ENCODE data around the gene GJA1.
"Not testable (repeated sequence)": the region's sequence is repeated elsewhere in the genome, so short reads cannot be mapped to it uniquely, and the experiment has no call there.

Gene GJA1

DNA sequence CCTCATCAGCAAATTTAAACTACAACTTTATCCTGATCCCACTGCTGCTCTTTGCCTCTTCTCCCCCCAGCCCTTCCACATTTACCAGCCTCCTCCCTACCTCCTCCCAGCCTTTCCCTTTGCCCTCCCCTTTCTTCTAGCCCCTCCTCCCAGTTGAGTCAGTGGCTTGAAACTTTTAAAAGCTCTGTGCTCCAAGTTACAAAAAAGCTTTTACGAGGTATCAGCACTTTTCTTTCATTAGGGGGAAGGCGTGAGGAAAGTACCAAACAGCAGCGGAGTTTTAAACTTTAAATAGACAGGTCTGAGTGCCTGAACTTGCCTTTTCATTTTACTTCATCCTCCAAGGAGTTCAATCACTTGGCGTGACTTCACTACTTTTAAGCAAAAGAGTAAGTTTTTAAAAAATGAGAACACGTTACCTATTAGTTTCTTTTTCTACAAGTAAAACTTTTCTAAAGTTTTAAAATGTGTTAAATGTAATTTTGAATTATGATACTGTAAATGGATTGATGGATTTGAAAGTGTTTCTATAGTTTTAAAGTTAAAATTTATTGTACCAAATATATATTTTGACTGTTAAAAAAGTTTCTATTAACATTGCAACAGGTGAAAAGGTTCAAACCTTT is at the start of gene GJA1:
Gene GJA1 (plus strand): TSS at position 203 of the 626 bp plus-strand sequence. CDS start 11,202 bp downstream, outside the sequence.
- peak; percentile 15 for DNase-seq

DNA sequence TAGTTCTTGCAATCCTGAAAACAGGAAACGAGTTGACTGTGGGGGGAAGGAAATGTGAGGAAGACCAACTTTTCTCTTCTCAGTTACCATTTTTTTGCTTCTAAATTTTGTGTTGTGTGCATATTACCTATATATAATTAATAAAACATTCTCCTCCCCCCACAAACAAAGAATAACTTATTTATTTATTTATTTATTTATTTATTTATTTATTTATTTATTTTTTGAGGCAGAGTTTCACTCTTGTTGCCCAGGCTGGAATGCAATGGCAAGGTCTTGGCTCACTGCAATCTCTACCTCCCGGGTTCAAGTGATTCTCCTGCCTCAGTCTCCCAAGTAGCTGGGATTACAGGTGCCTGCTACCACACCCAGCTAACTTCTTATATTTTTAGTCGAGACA is 48.9 kb upstream of the GJA1 start:
- not testable (repeated sequence) for DNase-seq

DNA sequence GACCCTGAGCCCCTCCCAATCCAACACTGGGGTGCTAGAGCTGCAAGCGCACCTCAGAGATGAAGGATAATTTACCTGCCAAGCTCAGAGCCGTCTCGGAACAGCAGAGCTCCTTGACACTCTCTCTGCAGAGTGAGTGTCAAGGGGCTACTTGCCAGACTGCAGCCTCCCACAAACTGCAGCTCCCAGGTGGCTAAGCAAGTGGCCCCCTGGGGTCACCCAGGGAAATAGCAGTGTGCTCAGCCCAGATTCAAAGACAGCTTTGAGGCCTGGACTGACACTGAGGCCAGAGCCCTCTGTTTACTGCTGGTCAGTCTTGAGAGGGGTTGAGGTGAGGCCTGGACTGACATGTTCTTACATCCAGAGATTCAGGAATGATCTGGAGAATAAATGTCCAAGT is 46.0 kb upstream of the GJA1 start:
- no peak for DNase-seq

DNA sequence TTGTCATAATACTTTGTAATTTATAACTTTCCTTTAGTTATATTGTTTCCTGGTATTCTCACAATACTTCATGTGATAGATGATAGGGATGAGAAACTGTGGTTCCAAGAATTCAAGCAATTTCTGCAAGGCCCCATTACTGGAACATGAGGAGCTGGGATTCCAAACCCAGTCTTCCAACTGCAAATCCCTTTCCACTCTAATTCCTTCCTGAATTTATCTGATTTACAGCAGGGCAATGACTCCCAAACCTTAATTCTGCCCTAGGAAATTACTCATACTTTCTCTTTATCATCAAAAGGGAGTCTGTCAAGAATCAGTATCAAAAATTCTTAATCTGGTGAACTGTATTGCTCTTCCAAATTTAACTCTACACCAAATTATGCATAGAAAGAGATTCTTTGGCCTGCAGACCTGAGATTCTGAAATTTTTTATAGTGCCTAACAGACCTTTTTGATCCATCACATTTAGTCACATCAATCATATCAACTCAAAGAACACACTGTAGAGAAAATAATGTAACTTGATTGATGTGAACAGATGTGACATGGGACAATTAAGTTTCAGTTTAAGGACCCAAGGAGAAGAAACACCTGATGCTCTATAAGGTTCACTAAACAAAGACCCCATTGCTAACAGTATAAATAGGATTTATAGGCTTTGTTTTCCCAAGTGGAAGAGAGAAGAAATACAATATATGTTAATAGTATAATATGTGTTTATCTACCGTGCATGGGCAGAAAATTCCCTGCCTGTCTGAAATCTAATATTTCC is 41.5 kb upstream of the GJA1 start:
- DNase-seq, result no peak

DNA sequence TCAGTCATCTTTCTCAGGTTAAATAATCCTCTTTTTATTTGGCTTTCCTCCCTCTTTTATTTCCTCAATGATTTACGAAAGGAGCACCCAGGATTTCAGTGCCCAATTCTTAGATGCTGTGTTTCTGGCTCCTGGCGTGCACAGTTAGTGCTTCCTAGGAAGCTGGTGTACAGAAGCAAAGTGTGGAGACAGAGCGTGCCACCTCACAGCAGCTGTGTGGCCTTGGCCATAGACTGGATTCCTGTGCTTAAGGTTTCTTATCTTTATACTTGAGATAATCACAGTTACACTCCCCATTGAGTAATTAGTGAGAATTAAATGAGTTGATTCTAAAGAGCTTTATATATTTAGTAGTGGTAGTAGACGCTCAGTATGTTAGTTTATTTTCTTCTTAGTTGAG is 39.7 kb upstream of the GJA1 start:
- no peak for DNase-seq

DNA sequence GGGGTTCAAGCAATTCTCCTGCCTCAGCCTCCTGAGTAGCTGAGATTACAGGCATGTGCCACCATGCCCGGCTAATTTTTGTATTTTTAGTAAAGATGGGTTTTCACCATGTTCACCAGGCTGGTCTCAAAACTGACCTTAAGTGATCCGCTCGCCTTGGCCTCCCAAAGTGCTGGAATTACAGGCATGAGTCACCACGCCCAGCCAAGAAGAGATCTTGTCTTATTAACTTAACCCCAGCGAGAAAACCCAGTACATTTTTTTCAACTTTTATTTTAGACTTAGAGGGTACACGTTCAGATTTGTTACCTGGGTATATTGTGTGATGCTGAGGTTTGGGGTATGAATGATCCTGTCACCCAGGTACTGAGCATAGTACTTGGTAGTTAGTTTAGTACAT is 38.3 kb upstream of the GJA1 start:
- DNase-seq, result not testable (repeated sequence)

DNA sequence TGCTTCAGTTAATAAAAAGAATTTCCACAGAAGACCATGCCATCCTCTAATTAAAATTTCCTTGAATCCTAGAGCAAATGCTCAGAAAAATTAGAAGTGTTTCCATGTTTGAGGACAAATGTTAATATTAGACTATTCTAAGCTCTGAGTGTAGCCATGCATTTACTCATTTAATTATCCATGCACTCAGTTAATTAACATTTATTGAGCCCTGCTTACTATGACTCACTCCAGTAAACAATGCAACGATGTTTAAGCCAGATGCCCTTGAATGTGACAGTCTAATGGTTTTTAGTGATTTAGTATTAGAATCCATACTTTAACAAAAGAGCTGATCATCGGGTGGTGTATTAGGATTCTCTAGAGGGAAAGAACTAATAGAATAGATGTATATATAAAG is 37.3 kb upstream of the GJA1 start:
- DNase-seq, result no peak

DNA sequence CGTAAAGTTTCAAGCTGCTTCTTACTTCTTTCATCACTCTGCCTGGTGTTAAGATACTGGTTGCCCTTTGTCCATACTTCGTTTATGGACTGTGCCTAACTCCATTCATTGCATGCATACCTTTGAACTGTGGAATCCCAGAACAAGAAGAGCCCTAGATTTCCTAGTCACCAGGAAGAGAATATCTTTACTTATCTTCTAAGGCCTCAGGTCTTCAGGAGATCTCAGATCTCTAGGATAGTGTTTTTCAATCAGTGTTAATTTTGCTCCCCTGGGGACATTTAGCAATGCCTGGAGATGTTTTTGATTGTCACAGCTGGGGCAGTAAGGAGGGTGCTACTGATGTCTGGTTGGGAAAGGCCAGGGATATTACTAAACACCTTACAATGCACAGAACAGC is 35.5 kb upstream of the GJA1 start:
- no peak for DNase-seq

DNA sequence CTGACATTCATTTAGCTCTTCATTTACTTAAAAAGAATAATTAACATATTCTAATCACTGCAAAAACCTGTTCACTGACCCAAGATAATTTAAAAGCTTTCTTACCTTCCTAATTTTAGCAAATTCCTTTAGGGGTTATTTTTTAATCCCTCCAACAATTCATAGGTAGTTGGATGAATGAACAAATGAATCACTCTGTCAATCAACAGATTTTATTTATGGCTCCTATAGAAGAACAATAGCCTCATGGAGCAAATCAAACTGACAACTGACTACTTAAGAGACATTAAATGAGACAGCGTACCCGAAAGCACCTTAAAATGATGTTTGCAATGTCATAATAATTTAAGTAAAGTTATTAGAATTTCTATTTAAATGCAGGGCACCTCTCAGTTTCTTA is 31.5 kb upstream of the GJA1 start:
- no peak for DNase-seq

DNA sequence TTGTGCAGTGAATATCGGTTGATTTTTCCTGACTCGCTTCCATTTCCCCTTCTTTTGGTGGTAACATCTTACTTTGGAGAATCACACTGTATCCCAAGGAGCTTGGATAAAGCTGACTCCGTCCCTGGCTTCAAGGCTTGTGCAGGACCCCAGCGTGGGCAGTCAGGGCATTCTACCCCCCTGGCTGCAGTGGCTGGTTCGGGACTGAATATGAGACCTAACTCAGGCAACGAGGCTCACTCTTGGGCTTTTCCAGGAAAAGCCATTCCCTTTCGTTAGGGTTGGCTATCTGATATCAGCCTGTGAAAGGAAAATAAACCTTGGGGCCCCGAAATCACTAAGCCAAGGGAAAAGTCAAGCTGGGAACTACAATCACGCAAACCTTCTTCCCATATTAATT is 30.1 kb upstream of the GJA1 start:
- no peak for DNase-seq

DNA sequence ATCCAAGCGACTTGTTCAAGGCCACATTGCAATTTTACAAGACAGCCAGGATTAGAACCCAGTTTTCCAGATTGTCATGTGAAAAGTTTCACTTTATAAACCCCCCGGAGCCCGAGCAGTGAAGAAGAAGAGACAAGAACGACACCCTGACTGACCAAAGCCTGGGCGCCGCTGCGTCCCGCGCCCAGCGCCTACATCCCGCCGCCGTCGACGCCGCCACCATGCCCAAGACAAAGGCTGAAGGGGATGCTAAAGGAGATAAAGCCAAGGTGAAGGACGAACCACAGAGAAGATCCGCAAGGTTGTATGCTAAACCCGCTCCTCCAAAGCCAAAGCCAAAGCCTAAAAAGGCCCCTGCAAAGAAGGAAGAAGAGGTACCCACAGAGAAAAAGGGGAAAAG is 27.1 kb upstream of the GJA1 start:
- no peak for DNase-seq

DNA sequence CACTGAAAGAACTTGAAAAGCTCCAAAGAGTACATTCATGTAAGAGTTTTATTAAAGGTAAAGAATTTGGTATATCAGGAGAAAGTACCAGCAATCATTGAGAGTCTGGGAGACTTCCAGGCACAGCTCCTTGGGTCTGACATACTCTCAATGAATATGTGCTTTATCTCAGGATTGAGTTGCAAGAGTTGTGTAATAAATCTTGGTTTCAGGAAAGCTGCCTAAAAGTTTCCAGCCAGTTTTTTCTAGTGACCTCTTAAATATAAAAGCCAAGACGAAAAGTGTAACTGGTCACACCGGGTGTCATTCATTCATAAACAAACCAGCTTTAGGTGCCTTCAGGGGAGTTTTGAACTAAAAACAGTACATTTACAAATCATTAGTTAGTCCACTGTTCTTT is 21.6 kb upstream of the GJA1 start:
- no peak for DNase-seq

DNA sequence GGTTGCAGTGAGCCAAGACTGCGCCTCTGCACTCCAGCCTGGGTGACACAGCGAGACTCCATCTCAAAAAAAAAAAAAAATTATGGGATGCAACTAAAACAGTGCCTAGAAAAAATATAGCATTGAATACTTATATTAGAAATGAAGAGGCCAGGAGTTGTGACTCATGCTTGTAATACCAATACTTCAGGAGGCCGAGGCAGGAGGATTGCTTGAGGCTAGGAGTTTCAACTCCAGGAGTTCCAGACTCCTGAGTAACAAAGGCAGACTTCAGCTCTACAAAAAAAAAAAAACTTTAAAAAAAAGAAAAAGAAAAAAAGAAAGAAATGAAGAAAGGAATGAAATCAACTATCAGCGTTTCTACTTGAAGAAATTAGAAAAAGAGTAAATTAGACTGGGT is 17.1 kb upstream of the GJA1 start:
- DNase-seq, result no peak

DNA sequence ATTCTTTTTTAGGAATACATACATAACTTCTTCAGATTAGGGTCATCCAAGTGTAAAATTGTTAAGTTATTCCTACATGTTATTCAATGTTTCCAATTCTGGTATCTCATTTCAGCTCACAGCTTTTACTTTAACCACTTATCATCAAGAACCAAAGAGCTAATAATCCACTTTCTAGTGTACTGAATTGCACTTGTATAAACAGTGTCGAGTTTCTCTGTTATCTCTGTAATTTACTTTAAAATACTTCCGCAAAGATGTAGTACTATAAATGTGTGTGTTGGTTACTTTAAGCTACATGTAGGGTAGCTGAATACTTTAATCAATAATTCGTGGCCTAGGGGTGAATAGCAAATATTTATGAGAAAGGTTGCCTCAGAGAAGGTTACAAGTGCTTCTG is 8.8 kb upstream of the GJA1 start:
- DNase-seq, result no peak

DNA sequence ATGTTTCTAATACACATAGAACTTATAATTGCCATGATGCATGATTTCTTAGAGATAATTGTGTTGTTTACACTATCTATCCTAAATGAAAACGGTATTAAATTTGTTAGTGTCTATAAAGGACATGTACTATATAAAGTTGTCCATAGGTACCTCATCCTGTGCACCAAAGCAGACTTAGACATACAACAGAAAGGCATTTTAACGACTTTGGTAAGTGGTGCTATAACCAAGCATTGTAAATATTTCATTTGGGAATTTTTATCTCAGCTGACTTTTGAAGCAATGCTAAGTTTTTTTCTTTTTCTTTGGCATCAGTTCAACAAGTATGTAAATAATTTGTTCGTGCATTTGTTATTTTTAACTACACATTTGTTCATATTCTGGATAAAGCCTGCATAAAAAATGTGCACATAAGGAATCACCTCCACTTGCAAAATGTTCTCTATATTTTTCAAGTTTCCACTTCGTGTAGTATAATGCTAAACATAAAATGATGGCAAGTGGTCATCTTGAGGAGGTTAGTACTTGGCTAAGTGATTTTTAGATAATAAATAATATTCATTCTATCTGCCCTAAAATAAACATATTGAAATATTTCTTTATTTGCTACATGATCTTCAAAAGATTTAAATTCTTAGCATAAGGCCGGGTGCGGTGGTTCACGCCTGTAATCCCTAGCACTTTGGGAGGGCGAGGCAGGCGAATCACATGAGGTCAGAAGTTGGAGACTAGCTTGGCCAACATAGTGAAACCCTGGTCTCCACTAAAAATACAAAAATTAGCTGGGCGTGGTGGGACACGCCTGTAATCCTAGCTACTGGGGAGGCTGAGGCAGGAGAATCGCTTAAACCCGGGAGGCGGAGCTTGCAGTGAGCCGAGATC is 6.3 kb upstream of the GJA1 start:
- DNase-seq, result no peak

DNA sequence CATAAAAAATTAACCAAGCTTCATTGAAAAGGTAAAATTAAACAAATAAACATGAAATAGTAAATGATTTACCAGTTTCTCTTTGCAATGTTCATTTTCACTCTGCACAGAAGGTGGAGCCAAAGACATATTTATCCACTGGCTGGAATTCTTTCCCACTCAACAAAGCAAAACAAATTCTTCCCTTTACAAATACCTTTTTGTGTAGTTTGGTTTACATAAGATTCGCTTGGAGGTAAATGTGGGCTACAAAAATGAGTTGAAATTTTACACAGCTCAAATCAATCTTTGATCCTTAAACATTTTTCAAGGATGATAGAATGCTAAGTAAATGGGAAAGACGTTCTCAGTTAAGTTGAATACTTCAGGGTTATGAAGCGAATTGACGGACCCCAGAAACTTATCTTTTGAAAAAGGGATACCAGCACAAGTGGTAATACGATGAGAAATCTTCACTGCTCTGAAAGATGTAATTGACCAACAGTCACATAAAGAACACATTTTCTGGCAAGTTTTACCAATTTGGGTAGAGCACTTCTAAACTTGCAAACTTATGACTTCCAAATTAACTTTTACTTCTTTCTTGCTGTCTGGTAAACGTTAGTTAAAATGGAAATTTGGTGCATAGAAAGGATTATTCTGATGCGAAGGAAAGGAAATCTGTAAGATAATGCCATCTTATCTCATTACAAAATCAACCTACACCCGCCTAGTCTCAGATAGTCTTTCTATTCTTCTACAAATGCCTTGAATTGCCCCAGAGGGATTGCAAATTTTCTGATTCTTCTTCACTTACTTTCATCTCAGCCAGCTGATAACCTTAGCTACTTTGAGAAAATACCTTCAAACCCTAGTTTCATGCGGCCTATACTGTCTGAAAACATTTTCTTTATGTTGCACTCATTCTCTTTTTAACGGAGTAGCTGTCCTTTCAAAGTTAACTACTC is 4.7 kb upstream of the GJA1 start:
- no peak for DNase-seq

DNA sequence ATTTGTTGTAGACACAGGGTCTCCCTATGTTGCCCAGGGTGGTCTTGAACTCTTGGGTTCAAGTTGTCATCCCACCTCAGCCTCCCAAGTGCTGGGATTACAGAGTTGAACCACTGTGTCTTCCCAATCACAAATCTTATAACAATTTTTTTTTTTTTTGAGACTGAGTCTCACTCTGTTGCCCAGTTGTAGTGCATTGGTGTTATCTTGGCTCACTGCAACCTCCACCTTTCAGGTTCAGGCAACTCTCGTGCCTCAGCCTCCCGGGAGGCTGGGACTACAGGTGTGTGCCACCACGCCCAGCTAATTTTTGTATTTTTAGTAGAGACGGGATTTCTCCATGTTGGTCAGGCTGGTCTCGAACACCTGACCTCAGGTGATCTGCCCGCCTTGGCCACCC is 3.7 kb upstream of the GJA1 start:
- DNase-seq, result not testable (repeated sequence)

DNA sequence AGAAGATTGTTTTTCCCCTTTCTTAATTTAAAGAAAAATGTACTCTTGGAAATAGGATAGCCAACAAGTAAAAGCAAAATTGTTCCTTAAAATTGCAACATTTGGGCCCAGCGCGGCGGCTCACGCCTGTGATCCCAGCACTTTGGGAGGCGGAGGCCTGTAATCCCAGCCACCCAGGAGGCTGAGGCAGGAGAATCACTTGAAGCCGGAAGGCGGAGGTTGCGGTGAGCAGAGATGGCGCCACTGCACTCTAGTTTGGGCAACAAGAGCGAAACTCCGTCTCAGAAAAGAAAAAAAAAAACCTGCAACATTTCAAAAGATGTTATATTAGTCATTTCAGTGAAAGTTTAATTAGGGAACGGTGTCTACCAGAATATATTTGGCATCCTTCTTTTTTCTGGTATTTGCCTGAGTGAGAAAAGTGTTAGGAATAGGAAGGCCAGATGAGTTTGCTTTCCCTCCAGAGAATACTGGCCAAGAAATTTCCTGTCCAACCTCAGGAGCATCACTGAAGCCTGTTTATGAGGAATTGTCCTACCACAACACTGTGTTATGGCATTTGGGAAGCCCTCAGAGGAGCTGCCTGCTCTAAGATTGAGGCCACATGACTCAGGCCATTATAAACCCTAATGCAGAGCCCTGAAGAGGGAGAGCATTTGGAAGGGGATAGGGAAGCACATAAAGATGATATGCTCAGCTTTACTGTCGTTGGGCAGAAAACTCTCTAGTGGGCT is 1.2 kb upstream of the GJA1 start:
- DNase-seq, result no peak

DNA sequence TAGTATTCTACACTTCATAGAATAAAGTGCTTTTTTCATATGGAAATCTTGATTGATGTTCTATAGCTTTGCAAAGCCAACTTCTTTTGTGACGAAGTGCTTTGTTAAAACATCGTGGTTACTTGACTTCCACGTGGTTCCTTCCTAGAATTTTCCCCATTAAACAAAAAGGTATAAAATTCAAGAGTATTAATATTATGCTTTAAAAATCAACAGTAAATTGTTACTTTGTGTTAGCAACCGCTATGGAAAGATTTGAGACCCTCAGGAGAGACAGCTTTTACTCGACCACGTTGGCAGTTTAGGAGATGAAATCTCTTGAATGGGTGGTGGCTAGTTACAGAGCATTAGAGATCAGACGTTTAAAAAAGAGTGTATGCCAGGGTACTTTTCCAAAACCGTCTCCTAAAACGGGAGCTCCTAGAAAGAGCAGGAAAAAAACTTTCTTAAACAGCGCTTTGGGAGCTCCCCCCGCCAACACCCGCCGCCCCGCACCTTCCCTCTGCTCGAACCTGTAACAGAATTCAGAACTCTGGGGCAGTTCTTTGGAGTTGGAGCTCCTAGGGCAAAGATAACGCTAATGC is 920 bp downstream of the GJA1 start:
- DNase-seq, result no peak

DNA sequence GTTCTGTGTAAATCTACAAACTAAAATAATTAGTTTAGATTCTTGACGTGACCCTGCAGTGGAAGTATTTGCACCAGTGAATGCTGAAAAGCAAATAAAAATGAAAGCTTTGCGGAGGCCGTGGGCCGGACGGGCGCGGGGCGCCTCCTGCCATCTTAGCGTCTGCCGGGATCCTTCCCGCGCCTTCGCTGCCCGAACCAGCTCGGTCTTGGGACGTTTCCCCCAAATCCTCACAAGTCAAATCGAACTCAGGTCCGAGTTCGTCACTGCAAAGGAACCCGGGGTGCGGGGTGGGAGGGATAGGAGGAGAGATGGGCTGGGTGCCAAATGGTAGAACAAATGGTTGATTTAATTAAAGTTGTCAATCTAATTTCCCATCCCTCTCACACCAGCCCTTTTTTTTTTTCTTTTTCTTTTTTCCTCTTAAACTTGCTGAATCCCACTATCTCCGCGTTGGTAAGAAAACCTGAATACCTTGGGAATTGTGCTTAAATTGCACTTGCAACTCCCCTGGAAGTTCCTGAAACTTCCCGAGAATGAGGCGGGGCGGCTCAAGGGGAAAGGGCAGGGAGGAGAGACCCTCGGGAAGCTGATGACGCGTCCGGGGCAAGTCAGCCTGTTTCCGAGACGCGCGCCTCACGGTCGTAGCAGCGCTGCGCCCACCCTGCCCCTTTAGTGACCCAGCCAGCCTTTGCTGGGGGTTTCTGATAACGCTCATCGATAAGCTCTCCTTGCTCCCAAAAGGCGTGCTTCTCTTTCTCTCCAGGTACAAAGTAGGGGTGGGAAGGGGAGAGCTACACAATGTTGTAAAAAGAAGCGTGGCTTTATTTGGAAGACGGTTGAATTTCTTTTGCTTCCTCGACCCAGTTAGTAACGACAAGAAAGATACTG is 1.8 kb downstream of the GJA1 start:
- DNase-seq, result no peak

All from RPMI8226 (cell line).